Measurements from ENCODE around the gene MED23.

- TF ChIP-seq CTCF (IDR thresholded peaks at IDR 0.05) (no peak), POLR2A (IDR thresholded peaks at IDR 0.05) (no peak)
Measured at GRCh38 chr6:131652472-131652871, 24.4 kb upstream of the MED23 start.
